Liver (tissue), 9 donors: ENCODE data around the gene IQCK. TPM values are rescaled to one million over a fixed set of nuclear protein-coding genes. Genes with fewer than 3 reads are reported as not detected.

ENCODE experiments used
- DNase-seq: peaks from one replicate; pipeline ENCODE4 v3.0.0-alpha.2; 2017; ENCODE audit warnings: low spot score
- H3K27ac ChIP-seq, 2 donors: one replicate each; pipeline ENCODE4 v1.7.0; 2013; ENCODE audit warnings: inconsistent platforms in 2 of 2, low read length in 2 of 2, control low read depth in 1 of 2, low read depth in 1 of 2, mild to moderate bottlenecking in 1 of 2
- H3K27me3 ChIP-seq, 4 donors: one replicate each; pipeline versions ENCODE4 v1.6.1 to v1.7.0; 2013; ENCODE audit warnings: low read length in 3 of 4, inconsistent platforms in 1 of 4, mild to moderate bottlenecking in 1 of 4, moderate library complexity in 1 of 4; ENCODE audit not compliant: control insufficient read depth in 4 of 4, insufficient read depth in 4 of 4
- H3K36me3 ChIP-seq, 4 donors: one replicate each; pipeline versions ENCODE4 v1.6.1 to v1.7.0; 2013; ENCODE audit warnings: low read length in 3 of 4, mild to moderate bottlenecking in 3 of 4, low read depth in 1 of 4, moderate library complexity in 1 of 4; ENCODE audit not compliant: control insufficient read depth in 4 of 4, insufficient read depth in 3 of 4
- H3K4me1 ChIP-seq, 4 donors: one replicate each; pipeline versions ENCODE4 v1.6.1 to v1.7.0; 2013; ENCODE audit warnings: low read length in 3 of 4, mild to moderate bottlenecking in 3 of 4, moderate library complexity in 1 of 4; ENCODE audit not compliant: control insufficient read depth in 4 of 4, insufficient read depth in 4 of 4
- H3K4me3 ChIP-seq, 3 donors: one replicate each; pipeline versions ENCODE4 v1.6.1 to v1.7.0; 2013; ENCODE audit warnings: low read length in 3 of 3, control low read depth in 1 of 3, low read depth in 1 of 3, mild to moderate bottlenecking in 1 of 3
- H3K9ac ChIP-seq, 2 donors: one replicate each; pipeline ENCODE4 v1.7.0; 2013; ENCODE audit warnings: low read length in 2 of 2, mild to moderate bottlenecking in 2 of 2, moderate library complexity in 2 of 2, control low read depth in 1 of 2, low read depth in 1 of 2
- H3K9me3 ChIP-seq, 4 donors: one replicate each; pipeline versions ENCODE4 v1.6.1 to v1.7.0; 2013; ENCODE audit warnings: low read length in 3 of 4; ENCODE audit not compliant: control insufficient read depth in 4 of 4
- ATF3 ChIP-seq: IDR thresholded peaks from 2 replicates; pipeline ENCODE4 v1.6.1; 2016; ENCODE audit warnings: antibody characterized with exemption
- CTCF ChIP-seq: fragments of 150-350 bp; IDR thresholded peaks from 2 replicates; pipeline ENCODE4 v1.5.1; 2017; ENCODE audit warnings: improper control_type of control experiment, low read depth, low read length; ENCODE audit not compliant: missing input control
- EGR1 ChIP-seq, 2 donors: IDR thresholded peaks; 2 replicates each; pipeline ENCODE4 v1.6.1; 2016 to 2018; ENCODE audit warnings: antibody characterized with exemption in 2 of 2, low read depth in 2 of 2
- FOXA1 ChIP-seq: IDR thresholded peaks from 2 replicates; pipeline ENCODE4 v1.6.1; 2016; ENCODE audit warnings: antibody characterized with exemption
- FOXA2 ChIP-seq: IDR thresholded peaks from 2 replicates; pipeline ENCODE4 v1.6.1; 2016; ENCODE audit warnings: antibody characterized with exemption
- GABPA ChIP-seq, 2 donors: IDR thresholded peaks in 1 of 2; conservative IDR thresholded peaks in 1 of 2; 2 replicates each; pipeline ENCODE4 v1.6.1; 2016; ENCODE audit warnings: antibody characterized with exemption in 2 of 2, mild to moderate bottlenecking in 1 of 2, moderate library complexity in 1 of 2
- HNF4A ChIP-seq, 2 donors: conservative IDR thresholded peaks; 2 replicates each; pipeline ENCODE4 v1.6.1; 2016; ENCODE audit warnings: antibody characterized with exemption in 2 of 2, mild to moderate bottlenecking in 2 of 2
- HNF4G ChIP-seq: IDR thresholded peaks from 2 replicates; pipeline ENCODE4 v1.6.1; 2016; ENCODE audit warnings: antibody characterized with exemption
- JUND ChIP-seq, 2 donors: IDR thresholded peaks; 2 replicates each; pipeline ENCODE4 v1.6.1; 2016; ENCODE audit warnings: antibody characterized with exemption in 2 of 2
- NR2F2 ChIP-seq: IDR thresholded peaks from 2 replicates; pipeline ENCODE4 v1.6.1; 2016; ENCODE audit warnings: antibody characterized with exemption
- RAD21 ChIP-seq, 2 donors: IDR thresholded peaks; 2 replicates each; pipeline ENCODE4 v1.6.1; 2016; ENCODE audit warnings: antibody characterized with exemption in 2 of 2, mild to moderate bottlenecking in 2 of 2
- RXRA ChIP-seq, 2 donors: IDR thresholded peaks; 2 replicates each; pipeline ENCODE4 v1.6.1; 2017 to 2018; ENCODE audit warnings: antibody characterized with exemption in 2 of 2, mild to moderate bottlenecking in 1 of 2
- SP1 ChIP-seq: IDR thresholded peaks from 2 replicates; pipeline ENCODE4 v1.6.1; 2018; ENCODE audit warnings: antibody characterized with exemption, mild to moderate bottlenecking
- TAF1 ChIP-seq: conservative IDR thresholded peaks from 2 replicates; pipeline ENCODE4 v1.6.1; 2016; ENCODE audit warnings: antibody characterized with exemption, mild to moderate bottlenecking
- YY1 ChIP-seq: IDR thresholded peaks from 2 replicates; pipeline ENCODE4 v1.6.1; 2016; ENCODE audit warnings: antibody characterized with exemption, mild to moderate bottlenecking
- ZBTB33 ChIP-seq: IDR thresholded peaks from 2 replicates; pipeline ENCODE4 v1.6.1; 2016; ENCODE audit warnings: antibody characterized with exemption
- WGBS: extraction: QIAGEN DNeasy Blood & Tissue Kit; methylation state at CpG from one replicate; pipeline ENCODE4 v1.1.7; 2013; 5-methylcytosine and 5-hydroxymethylcytosine counted together
- polyA plus RNA-seq, 2 donors: library from polyadenylated mRNA; stranded (reverse) in 1 of 2; unstranded in 1 of 2; fragments of 200-250 nt in 1 of 2; fragments of >200 nt in 1 of 2; fragmentation: Nextera tagmentation in 1 of 2; extraction: Ambion mirVana in 1 of 2; gene quantifications; one replicate each; pipeline versions ENCODE4 v1.2.1 to v1.2.3, GENCODE V29; 2013 to 2015
- total RNA-seq, 2 donors: library from RNA; depleted of rRNA; stranded (reverse); fragments of >200 nt; gene quantifications; one replicate each; pipeline ENCODE4 v1.2.3, GENCODE V29; 2014
- TF ChIP-seq, protein P1 (sequence below): IDR thresholded peaks from 2 replicates; pipeline ENCODE4 v1.6.1; 2016; ENCODE audit warnings: antibody characterized with exemption
- TF ChIP-seq, protein P2 (sequence below): IDR thresholded peaks from 2 replicates; pipeline ENCODE4 v1.6.1; 2016; ENCODE audit warnings: antibody characterized with exemption, mild to moderate bottlenecking
- donor health status: healthy.
- donor health status: healthy.
- donor health status: healthy.
- donor health status: healthy.
- donor health status: healthy.

IQCK gene
- total and polyA plus RNA-seq, 4 donors = 2.1 to 4.4 (median 2.9) TPM

DNA sequence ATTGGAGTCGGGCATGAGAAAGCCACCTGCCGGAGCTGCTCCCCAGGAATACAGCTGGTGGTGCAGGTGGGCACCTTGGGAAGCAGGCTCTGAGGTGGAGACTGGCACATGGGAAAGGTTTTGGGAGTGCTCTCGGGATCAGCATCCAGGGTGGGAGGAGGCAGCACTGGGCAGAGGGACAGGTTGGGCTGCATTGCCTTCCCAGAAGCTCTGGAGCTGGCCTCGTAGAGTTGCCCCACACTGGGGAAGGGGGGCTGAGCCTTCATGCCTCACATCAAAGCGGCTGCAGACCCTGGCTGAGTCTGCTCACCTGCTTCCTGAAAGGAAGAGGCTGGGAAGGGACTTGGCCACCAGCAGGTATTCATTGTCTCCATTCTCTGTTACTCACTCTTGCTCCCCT, 180.1 kb downstream of the IQCK start:
- no peak overlapping the region for H3K4me3 ChIP-seq
- H3K9me3 ChIP-seq = no peaks in the 10 kb centered on the region
- DNase-seq = no peak
- H3K36me3 ChIP-seq = no peaks in the 10 kb centered on the region
- no peak overlapping the region for H3K27ac ChIP-seq
- peaks cover 0 to 3% (median 0%) of the 10 kb centered on the region in 4 donors for H3K4me1 ChIP-seq
- no peaks in the 10 kb centered on the region for H3K27me3 ChIP-seq
- WGBS = 70% methylated on average over 5 of the region's 5 CpGs
- TF ChIP-seq GABPA (IDR thresholded peaks at IDR 0.05 in 1 of 2, conservative IDR thresholded peaks at IDR 0.05 in 1 of 2) = no peak
- no peak for TF ChIP-seq SP1
- TF ChIP-seq JUND (IDR thresholded peaks at IDR 0.05) = no peak
- TF ChIP-seq HNF4G = no peak
- no peak for TF ChIP-seq RXRA (IDR thresholded peaks at IDR 0.05)
- TF ChIP-seq TAF1 = no peak
- no peak for TF ChIP-seq RAD21 (IDR thresholded peaks at IDR 0.05)
- no peak for TF ChIP-seq HNF4A (conservative IDR thresholded peaks at IDR 0.05)
- no peak for TF ChIP-seq EGR1 (IDR thresholded peaks at IDR 0.05; ENCODE audit: low read depth in 2 of 2)
- TF ChIP-seq CTCF = no peak
- no peak for TF ChIP-seq ATF3
- no peak for TF ChIP-seq FOXA1
- TF ChIP-seq FOXA2 = no peak
- TF ChIP-seq, protein P1, sequence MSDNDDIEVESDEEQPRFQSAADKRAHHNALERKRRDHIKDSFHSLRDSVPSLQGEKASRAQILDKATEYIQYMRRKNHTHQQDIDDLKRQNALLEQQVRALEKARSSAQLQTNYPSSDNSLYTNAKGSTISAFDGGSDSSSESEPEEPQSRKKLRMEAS = no peak
- TF ChIP-seq ZBTB33 = no peak
- TF ChIP-seq, protein P2, sequence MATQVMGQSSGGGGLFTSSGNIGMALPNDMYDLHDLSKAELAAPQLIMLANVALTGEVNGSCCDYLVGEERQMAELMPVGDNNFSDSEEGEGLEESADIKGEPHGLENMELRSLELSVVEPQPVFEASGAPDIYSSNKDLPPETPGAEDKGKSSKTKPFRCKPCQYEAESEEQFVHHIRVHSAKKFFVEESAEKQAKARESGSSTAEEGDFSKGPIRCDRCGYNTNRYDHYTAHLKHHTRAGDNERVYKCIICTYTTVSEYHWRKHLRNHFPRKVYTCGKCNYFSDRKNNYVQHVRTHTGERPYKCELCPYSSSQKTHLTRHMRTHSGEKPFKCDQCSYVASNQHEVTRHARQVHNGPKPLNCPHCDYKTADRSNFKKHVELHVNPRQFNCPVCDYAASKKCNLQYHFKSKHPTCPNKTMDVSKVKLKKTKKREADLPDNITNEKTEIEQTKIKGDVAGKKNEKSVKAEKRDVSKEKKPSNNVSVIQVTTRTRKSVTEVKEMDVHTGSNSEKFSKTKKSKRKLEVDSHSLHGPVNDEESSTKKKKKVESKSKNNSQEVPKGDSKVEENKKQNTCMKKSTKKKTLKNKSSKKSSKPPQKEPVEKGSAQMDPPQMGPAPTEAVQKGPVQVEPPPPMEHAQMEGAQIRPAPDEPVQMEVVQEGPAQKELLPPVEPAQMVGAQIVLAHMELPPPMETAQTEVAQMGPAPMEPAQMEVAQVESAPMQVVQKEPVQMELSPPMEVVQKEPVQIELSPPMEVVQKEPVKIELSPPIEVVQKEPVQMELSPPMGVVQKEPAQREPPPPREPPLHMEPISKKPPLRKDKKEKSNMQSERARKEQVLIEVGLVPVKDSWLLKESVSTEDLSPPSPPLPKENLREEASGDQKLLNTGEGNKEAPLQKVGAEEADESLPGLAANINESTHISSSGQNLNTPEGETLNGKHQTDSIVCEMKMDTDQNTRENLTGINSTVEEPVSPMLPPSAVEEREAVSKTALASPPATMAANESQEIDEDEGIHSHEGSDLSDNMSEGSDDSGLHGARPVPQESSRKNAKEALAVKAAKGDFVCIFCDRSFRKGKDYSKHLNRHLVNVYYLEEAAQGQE = no peak
- no peak for TF ChIP-seq YY1
- TF ChIP-seq NR2F2 = no peak
- no peak overlapping the region for H3K9ac ChIP-seq
